Calu3 (cell line): ENCODE measurements around the gene NLGN4X. TPM values are rescaled to one million over a fixed set of nuclear protein-coding genes. Genes with fewer than 3 reads are reported as not detected.

Experiments used
- BruUV-seq: library from RNA; stranded (reverse); fragments of 400-500 nt; replicated peaks from 2 replicates; lab custom pipeline; 2021; lab: Mats Ljungman, UMichigan
- CTCF ChIA-PET: fragments of 300-600 bp; sonication (Branson Sonifier 250); formaldehyde crosslinking; loops from one replicate; lab custom pipeline; 2022; ENCODE audit warnings: antibody characterized with exemption; lab: Charles Lee
- DNase-seq: peaks from one replicate; pipeline ENCODE4 v3.0.0; 2022
- H3K27ac Mint-ChIP-seq: one replicate; pipeline ENCODE4 v1.8.0; 2022; ENCODE audit warnings: mixed read lengths; ENCODE audit not compliant: unreplicated experiment
- H3K27me3 Mint-ChIP-seq: one replicate; pipeline ENCODE4 v1.8.0; 2022; ENCODE audit warnings: mixed read lengths; ENCODE audit not compliant: unreplicated experiment
- H3K36me3 Mint-ChIP-seq: one replicate; pipeline ENCODE4 v1.8.0; 2022; ENCODE audit warnings: mild to moderate bottlenecking, moderate library complexity, mixed read lengths; ENCODE audit not compliant: insufficient read depth, unreplicated experiment
- H3K4me1 Mint-ChIP-seq: one replicate; pipeline ENCODE4 v1.8.0; 2022; ENCODE audit warnings: mild to moderate bottlenecking, low read depth, mixed read lengths; ENCODE audit not compliant: unreplicated experiment
- H3K4me3 Mint-ChIP-seq: one replicate; pipeline ENCODE4 v1.8.0; 2022; ENCODE audit warnings: mild to moderate bottlenecking, low read depth, moderate library complexity, mixed read lengths; ENCODE audit not compliant: unreplicated experiment
- H3K9me3 Mint-ChIP-seq: one replicate; pipeline ENCODE4 v1.8.0; 2022; ENCODE audit warnings: low read depth, mixed read lengths; ENCODE audit not compliant: unreplicated experiment
- CTCF ChIP-seq: fragments of 200-600 bp; IDR thresholded peaks from one replicate; pipeline ENCODE4 v1.8.0; 2022; ENCODE audit warnings: antibody characterized with exemption; ENCODE audit not compliant: unreplicated experiment
- intact Hi-C: fragments of 100-400 bp; cut with micrococcal nuclease; formaldehyde crosslinking; loops from one replicate; pipeline ENCODE4 v1.10.0; 2022; ENCODE audit not compliant: unreplicated experiment
- total RNA-seq: library from RNA; stranded (reverse); gene quantifications from 2 replicates; pipeline ENCODE4 v1.2.3, GENCODE V29; 2022

Gene NLGN4X
- total RNA-seq, 1 experiment from 2014 or later: not detected

GRCh38 chrX:5998901-5999300 is 229.8 kb downstream of the NLGN4X start:
- H3K27me3 Mint-ChIP-seq: no peaks in the 10 kb centered on the region
- no peak for DNase-seq
- no peak for TF ChIP-seq CTCF
- no peaks in the 10 kb centered on the region for H3K36me3 Mint-ChIP-seq
- H3K4me1 Mint-ChIP-seq: no peaks in the 10 kb centered on the region
- no peak overlapping the region for H3K4me3 Mint-ChIP-seq
- H3K27ac Mint-ChIP-seq: no peak overlapping the region
- BruUV-seq: no TSS peak
- H3K9me3 Mint-ChIP-seq: no peaks in the 10 kb centered on the region
- CTCF ChIA-PET: no interaction called here
- intact Hi-C loops: no loop called here

GRCh38 chrX:5998456-5998855 is 230.2 kb downstream of the NLGN4X start:
- no peaks in the 10 kb centered on the region for H3K9me3 Mint-ChIP-seq
- no peak overlapping the region for H3K27ac Mint-ChIP-seq
- H3K4me3 Mint-ChIP-seq: no peak overlapping the region
- H3K27me3 Mint-ChIP-seq: no peaks in the 10 kb centered on the region
- CTCF ChIA-PET: no interaction called here
- BruUV-seq: no TSS peak
- intact Hi-C loops: no loop called here
- H3K4me1 Mint-ChIP-seq: no peaks in the 10 kb centered on the region
- no peak for TF ChIP-seq CTCF
- DNase-seq: no peak
- no peaks in the 10 kb centered on the region for H3K36me3 Mint-ChIP-seq

- Mint-ChIP-seq H3K4me1 (no peaks in the 10 kb centered on the region), H3K27ac (no peak overlapping the region), H3K36me3 (no peaks in the 10 kb centered on the region), H3K9me3 (peaks cover 8% of the 10 kb centered on the region), H3K4me3 (no peak overlapping the region), H3K27me3 (no peaks in the 10 kb centered on the region)
- intact Hi-C loops: no loop called here
- TF ChIP-seq CTCF: no peak
- BruUV-seq: no TSS peak
- DNase-seq: no peak
- CTCF ChIA-PET: no interaction called here
Observed at GRCh38 chrX:5991393-5991792, 237.3 kb downstream of the NLGN4X start.

- BruUV-seq: no TSS peak
- DNase-seq: no peak
- Mint-ChIP-seq H3K4me1 (no peaks in the 10 kb centered on the region), H3K27ac (no peak overlapping the region), H3K27me3 (no peaks in the 10 kb centered on the region), H3K9me3 (peaks cover 9% of the 10 kb centered on the region), H3K36me3 (peaks cover 4% of the 10 kb centered on the region), H3K4me3 (no peak overlapping the region)
- TF ChIP-seq CTCF: no peak
- intact Hi-C loops: no loop called here
- CTCF ChIA-PET: no interaction called here
Observed at GRCh38 chrX:5979338-5979737, 249.3 kb downstream of the NLGN4X start.
